DOHH2 (cell line): Measurements from ENCODE around the gene RALGAPA2.

Experiments used
- H3F3A ChIP-seq: fragments of 200-600 bp; sonication (generic), shearing (Covaris generic); 2 replicates; pipeline ENCODE4 v1.6.0; 2016; ENCODE audit warnings: antibody characterized with exemption, mild to moderate bottlenecking; ENCODE audit not compliant: control insufficient read depth, insufficient read depth
- H3K27ac ChIP-seq: fragments of 200-600 bp; sonication (generic); 2 replicates; pipeline ENCODE4 v1.5.1; 2014; ENCODE audit warnings: low read depth, mild to moderate bottlenecking, low read length, moderate library complexity
- H3K27me3 ChIP-seq: fragments of 200-600 bp; sonication (generic); 2 replicates; pipeline ENCODE4 v1.6.1; 2014; ENCODE audit warnings: mild to moderate bottlenecking, low read length, mixed read lengths; ENCODE audit not compliant: control insufficient read depth
- H3K36me3 ChIP-seq: fragments of 200-600 bp; sonication (generic); 2 replicates; pipeline ENCODE4 v1.6.1; 2014; ENCODE audit warnings: mild to moderate bottlenecking, low read length, moderate library complexity, mixed read lengths; ENCODE audit not compliant: control insufficient read depth
- H3K4me1 ChIP-seq: fragments of 200-600 bp; sonication (generic); 2 replicates; pipeline ENCODE4 v1.6.1; 2014; ENCODE audit warnings: mild to moderate bottlenecking, low read length, mixed read lengths; ENCODE audit not compliant: control insufficient read depth
- H3K4me2 ChIP-seq: fragments of 200-600 bp; sonication (generic); 2 replicates; pipeline ENCODE4 v1.6.0; 2014; ENCODE audit warnings: mild to moderate bottlenecking, low read length, moderate library complexity
- H3K4me3 ChIP-seq: fragments of 200-600 bp; sonication (generic); 2 replicates; pipeline ENCODE4 v1.5.1; 2014; ENCODE audit warnings: mild to moderate bottlenecking, low read length, mixed read lengths
- H3K79me2 ChIP-seq: fragments of 200-600 bp; sonication (generic); 2 replicates; pipeline ENCODE4 v1.6.1; 2014; ENCODE audit warnings: mild to moderate bottlenecking, low read length, mixed read lengths; ENCODE audit not compliant: control insufficient read depth
- H3K9me2 ChIP-seq: fragments of 200-600 bp; sonication (generic); replicated peaks from 2 replicates; pipeline ENCODE4 v1.6.1; 2014; ENCODE audit warnings: mild to moderate bottlenecking, low read length, mixed read lengths; ENCODE audit not compliant: control insufficient read depth
- H3K9me3 ChIP-seq: fragments of 200-600 bp; sonication (generic); 2 replicates; pipeline ENCODE4 v1.6.1; 2014; ENCODE audit warnings: antibody characterized with exemption, low read length, mixed read lengths; ENCODE audit not compliant: control insufficient read depth, insufficient read depth
- H4K20me1 ChIP-seq: fragments of 200-600 bp; sonication (generic); 2 replicates; pipeline ENCODE4 v1.6.0; 2014; ENCODE audit warnings: low read depth, mild to moderate bottlenecking, antibody characterized with exemption, low read length, moderate library complexity; ENCODE audit not compliant: control insufficient read depth, insufficient read depth
- CTCF ChIP-seq: fragments of 200-600 bp; sonication (generic); IDR thresholded peaks from one replicate; pipeline ENCODE4 v1.5.1; 2014; ENCODE audit warnings: antibody characterized with exemption, mild to moderate bottlenecking, low read depth, low read length; ENCODE audit not compliant: poor library complexity, severe bottlenecking
- EZH2phosphoT487 ChIP-seq: fragments of 200-600 bp; sonication (generic); IDR thresholded peaks from 2 replicates; pipeline ENCODE4 v1.6.1; 2017; ENCODE audit warnings: borderline replicate concordance, mild to moderate bottlenecking, antibody characterized with exemption, low read length, moderate library complexity, mixed read lengths

The RALGAPA2 gene

GRCh38 chr20:20658123-20658522 lies 54.3 kb downstream of the RALGAPA2 start:
- no peaks in the 10 kb centered on the region for H3K79me2 ChIP-seq
- H4K20me1 ChIP-seq = no peaks in the 10 kb centered on the region
- no peaks in the 10 kb centered on the region for H3F3A ChIP-seq
- TF ChIP-seq EZH2phosphoT487 (no peak), CTCF (no peak)
- no peaks in the 10 kb centered on the region for H3K4me1 ChIP-seq
- no peaks in the 10 kb centered on the region for H3K27me3 ChIP-seq
- H3K36me3 ChIP-seq = no peaks in the 10 kb centered on the region
- H3K27ac ChIP-seq = no peak overlapping the region
- no peak overlapping the region for H3K4me3 ChIP-seq
- no peaks in the 10 kb centered on the region for H3K9me2 ChIP-seq
- H3K4me2 ChIP-seq = no peak overlapping the region
- H3K9me3 ChIP-seq = no peaks in the 10 kb centered on the region

- Histone ChIP-seq H3K4me1 (no peaks in the 10 kb centered on the region), H3K9me2 (no peaks in the 10 kb centered on the region), H3K27ac (no peak overlapping the region), H3K36me3 (no peaks in the 10 kb centered on the region), H3K27me3 (no peaks in the 10 kb centered on the region), H3K4me2 (no peak overlapping the region), H3K4me3 (no peak overlapping the region), H4K20me1 (no peaks in the 10 kb centered on the region), H3F3A (no peaks in the 10 kb centered on the region), H3K9me3 (no peaks in the 10 kb centered on the region), H3K79me2 (no peaks in the 10 kb centered on the region)
- TF ChIP-seq CTCF (no peak), EZH2phosphoT487 (no peak)
These were observed 55.4 kb downstream of the RALGAPA2 start for GRCh38 chr20:20657092-20657491.

GRCh38 chr20:20655883-20656282 lies 56.6 kb downstream of the RALGAPA2 start:
- Histone ChIP-seq H3K4me3 (no peak overlapping the region), H3K27me3 (no peaks in the 10 kb centered on the region), H3K79me2 (no peaks in the 10 kb centered on the region), H3F3A (no peaks in the 10 kb centered on the region), H4K20me1 (no peaks in the 10 kb centered on the region), H3K4me1 (no peaks in the 10 kb centered on the region), H3K4me2 (no peak overlapping the region), H3K9me3 (no peaks in the 10 kb centered on the region), H3K36me3 (no peaks in the 10 kb centered on the region), H3K27ac (no peak overlapping the region), H3K9me2 (no peaks in the 10 kb centered on the region)
- TF ChIP-seq EZH2phosphoT487 (no peak), CTCF (no peak)

GRCh38 chr20:20649945-20650344 lies 62.5 kb downstream of the RALGAPA2 start:
- Histone ChIP-seq H3K79me2 (no peaks in the 10 kb centered on the region), H3K9me2 (no peaks in the 10 kb centered on the region), H3K4me2 (no peak overlapping the region), H3F3A (no peaks in the 10 kb centered on the region), H3K36me3 (no peaks in the 10 kb centered on the region), H3K4me1 (no peaks in the 10 kb centered on the region), H3K4me3 (no peak overlapping the region), H3K27me3 (no peaks in the 10 kb centered on the region), H4K20me1 (no peaks in the 10 kb centered on the region), H3K27ac (no peak overlapping the region), H3K9me3 (no peaks in the 10 kb centered on the region)
- no peak for TF ChIP-seq CTCF
- no peak for TF ChIP-seq EZH2phosphoT487
